ENCODE data around the gene SNTG2. TPM values are rescaled to one million over a fixed set of nuclear protein-coding genes. Genes with fewer than 3 reads are reported as not detected.

The SNTG2 gene
- total and polyA plus RNA-seq, 10 of the 15 experiments (the other 5 are each of a cell fraction or from before 2014, with no cell fraction given) = not detected

GRCh38 chr2:1341404-1342120 lies 390.9 kb downstream of the SNTG2 start:
- POLR2A ChIA-PET = no interaction called here
- Histone ChIP-seq H3K4me3 (no peak overlapping the region), H4K20me1 (ENCODE audit: control insufficient read depth, insufficient read depth) (no peaks in the 10 kb centered on the region), H3K4me2 (ENCODE audit: control insufficient read depth, insufficient read depth) (no peak overlapping the region), H3K9ac (ENCODE audit: control insufficient read depth, insufficient read depth, low read length) (no peak overlapping the region), H3K27me3 (replicated peaks in 1 of 2; ENCODE audit: control insufficient read depth in 2 of 2, insufficient read depth in 2 of 2, low read length in 1 of 2) (no peaks in the 10 kb centered on the region), H3K4me1 (ENCODE audit: control insufficient read depth, insufficient read depth, low read length) (no peaks in the 10 kb centered on the region), H2AFZ (ENCODE audit: control insufficient read depth, low read depth, low read length) (no peak overlapping the region), H3K9me3 (replicated peaks; ENCODE audit: control insufficient read depth, insufficient read depth, low read length) (no peaks in the 10 kb centered on the region; the same call in 2 of the 3 replicates), H3K36me3 (ENCODE audit: control insufficient read depth in 2 of 2, insufficient read depth in 2 of 2, low read length in 1 of 2) (no peaks in the 10 kb centered on the region), H3K79me2 (ENCODE audit: control insufficient read depth, insufficient read depth, low read length) (no peaks in the 10 kb centered on the region), H3K27ac (ENCODE audit: control insufficient read depth, insufficient read depth) (no peak overlapping the region)
- TF ChIP-seq CBX3 (IDR thresholded peaks at IDR 0.05; ENCODE audit: borderline replicate concordance, low read depth) (no peak), NKRF (conservative IDR thresholded peaks at IDR 0.05) (no peak), STAT1 (conservative IDR thresholded peaks at IDR 0.05) (no peak), NBN (IDR thresholded peaks at IDR 0.05) (no peak), POLR2AphosphoS2 (IDR thresholded peaks at IDR 0.05; ENCODE audit: low read depth, low read length) (no peak), SMC3 (IDR thresholded peaks at IDR 0.05; ENCODE audit: borderline replicate concordance, low read length) (no peak), MTA3 (IDR thresholded peaks at IDR 0.05; ENCODE audit: borderline replicate concordance, low read length) (no peak), SRF (IDR thresholded peaks at IDR 0.05; ENCODE audit: low read depth in 2 of 2, low read length in 2 of 2) (no peak), ZBTB40 (IDR thresholded peaks at IDR 0.05; ENCODE audit: borderline replicate concordance) (no peak), RUNX3 (IDR thresholded peaks at IDR 0.05; ENCODE audit: low read length) (no peak), EP300 (IDR thresholded peaks at IDR 0.05; ENCODE audit: borderline replicate concordance in 1 of 2, control insufficient read depth in 1 of 2, low read depth in 2 of 2, low read length in 2 of 2) (no peak), POLR2AphosphoS5 (IDR thresholded peaks at IDR 0.05; ENCODE audit: low read length) (no peak), SUZ12 (IDR thresholded peaks at IDR 0.05; ENCODE audit: unreplicated experiment) (no peak), BMI1 (IDR thresholded peaks at IDR 0.05; ENCODE audit: borderline replicate concordance) (no peak), MXI1 (IDR thresholded peaks at IDR 0.05; ENCODE audit: low read depth, low read length) (no peak), FOXK2 (IDR thresholded peaks at IDR 0.05) (no peak), PBX3 (IDR thresholded peaks at IDR 0.05; ENCODE audit: insufficient replicate concordance, low read depth, low read length) (no peak), PAX5 (IDR thresholded peaks at IDR 0.05; ENCODE audit: borderline replicate concordance, low read depth, low read length) (no peak)
- no peak for ATAC-seq
- no TSS peak for BruUV-seq (replicated peaks)
- CTCF ChIA-PET = no interaction called here
- SMC1A ChIA-PET (ENCODE audit: uncharacterized antibody, unreplicated experiment) = no interaction called here
- DNase-seq (ENCODE audit: low read depth, low spot score) = no peak
- FAIRE-seq = no peak
- WGBS (ENCODE audit: insufficient coverage, insufficient replicate concordance, low lambda C conversion rate, missing lambda C conversion rate) = 49% methylated on average over 4 of the region's 4 CpGs
- intact Hi-C loops (cut with micrococcal nuclease; ENCODE audit: unreplicated experiment) (no loop called here), in situ Hi-C loops (cut with MboI) (no loop called here)
- RAD21 ChIA-PET (ENCODE audit: unreplicated experiment) = no interaction called here
